Epithelial cell of proximal tubule (primary cell): ENCODE measurements around the gene COL9A3. TPM values are rescaled to one million over a fixed set of nuclear protein-coding genes. Genes with fewer than 3 reads are reported as not detected.

ENCODE experiments used
- DNase-seq: peaks from one replicate; pipeline ENCODE4 v3.0.0-alpha.2; 2011; ENCODE audit warnings: low read depth
- H3K4me3 ChIP-seq: 2 replicates; pipeline ENCODE4 v1.5.1; 2011; ENCODE audit warnings: low read depth, mild to moderate bottlenecking, low read length
- CTCF ChIP-seq: conservative IDR thresholded peaks from 2 replicates; pipeline ENCODE4 v1.5.1; 2012; ENCODE audit warnings: low read depth, mild to moderate bottlenecking, low read length
- total RNA-seq: library from RNA; depleted of rRNA; stranded (reverse); fragments of >200 nt; gene quantifications from 2 replicates; pipeline ENCODE4 v1.2.3, GENCODE V29; 2015

COL9A3 gene
- total RNA-seq, 1 donor from 2014 or later, result 2.8 TPM

GRCh38 chr20:62817975-62818591, 1.2 kb downstream of the COL9A3 start:
- no peak for DNase-seq
- no peak for TF ChIP-seq CTCF

GRCh38 chr20:62818592-62819493, 2.0 kb downstream of the COL9A3 start:
- TF ChIP-seq CTCF, result no peak
- no peak for DNase-seq
- no peak overlapping the region for H3K4me3 ChIP-seq

More at GRCh38 chr20:62817975-62818591, 1.2 kb downstream of the COL9A3 start:
- H3K4me3 ChIP-seq, result no peak overlapping the region

- TF ChIP-seq CTCF, result no peak
- no peak overlapping the region for H3K4me3 ChIP-seq
- no peak for DNase-seq
Measured at GRCh38 chr20:62819494-62820174, 2.8 kb downstream of the COL9A3 start.

- no peak for DNase-seq
- H3K4me3 ChIP-seq, result no peak overlapping the region
- TF ChIP-seq CTCF, result no peak
Measured at GRCh38 chr20:62820208-62820961, 3.5 kb downstream of the COL9A3 start.

GRCh38 chr20:62820962-62821725, 4.3 kb downstream of the COL9A3 start:
- H3K4me3 ChIP-seq, result no peak overlapping the region

More at GRCh38 chr20:62820962-62821725, 4.3 kb downstream of the COL9A3 start:
- no peak for DNase-seq
- no peak for TF ChIP-seq CTCF
